ENCODE data around the gene CATSPER3. TPM values are rescaled to one million over a fixed set of nuclear protein-coding genes. Genes with fewer than 3 reads are reported as not detected.
A peak's percentile ranks its signal among the peaks of the same experiment; 100 is the strongest.

Gene CATSPER3
- total RNA-seq, 1 experiment from 2014 or later = 0.37 TPM

DNA sequence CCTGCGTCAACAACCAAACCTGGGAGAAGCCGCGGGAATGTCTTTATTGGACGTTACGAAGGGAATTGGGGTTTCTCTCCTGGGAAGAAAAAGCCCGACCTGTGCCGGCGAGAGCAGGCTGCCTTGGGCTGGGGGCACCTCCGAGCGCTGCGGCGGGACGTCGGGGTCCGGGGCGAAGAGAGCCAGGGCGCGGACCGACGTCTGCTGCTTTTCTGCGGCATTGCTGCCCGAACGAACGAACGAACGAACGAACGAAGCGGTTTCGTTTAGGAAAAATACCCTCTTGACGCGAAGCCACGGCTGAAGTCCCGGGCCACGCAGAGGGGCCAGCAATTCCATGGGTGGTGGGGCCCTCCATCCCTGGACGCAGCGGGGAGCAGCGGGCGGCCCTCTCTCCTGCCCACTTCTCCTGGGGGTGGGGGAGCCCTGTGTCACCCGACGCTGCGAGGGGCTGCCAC lies 71.1 kb downstream of the CATSPER3 start:
- Mint-ChIP-seq H3K27ac (no peak overlapping the region), H3K36me3 (no peaks in the 10 kb centered on the region), H3K9me3 (no peaks in the 10 kb centered on the region), H3K4me3 (peak overlapping the region; percentile 30; the same call in 1 of the 2 replicates), H3K4me1 (peaks cover 30% of the 10 kb centered on the region), H3K27me3 (ENCODE audit: low read depth) (peaks cover 94% of the 10 kb centered on the region)
- ChIA-PET POLR2A (interaction anchor here (1.9 kb wide), 1 partner anchor 10 kb away, joined by 6 read pairs; no protein-coding TSS in a partner anchor), CTCF (interaction anchor here (1.5 to 1.8 kb wide), 2 partner anchors 141 to 153 kb away, joined by 5 to 6 read pairs; no protein-coding TSS in a partner anchor)
- DNase-seq (ENCODE audit: low spot score) (no peak), ATAC-seq (no peak)
- no peak for TF ChIP-seq FOXP1 (CRISPR knock-in tag; IDR thresholded peaks at IDR 0.05; ENCODE audit: borderline replicate concordance)
- no peak for TF ChIP-seq SOX15 (CRISPR knock-in tag; IDR thresholded peaks at IDR 0.05)

DNA sequence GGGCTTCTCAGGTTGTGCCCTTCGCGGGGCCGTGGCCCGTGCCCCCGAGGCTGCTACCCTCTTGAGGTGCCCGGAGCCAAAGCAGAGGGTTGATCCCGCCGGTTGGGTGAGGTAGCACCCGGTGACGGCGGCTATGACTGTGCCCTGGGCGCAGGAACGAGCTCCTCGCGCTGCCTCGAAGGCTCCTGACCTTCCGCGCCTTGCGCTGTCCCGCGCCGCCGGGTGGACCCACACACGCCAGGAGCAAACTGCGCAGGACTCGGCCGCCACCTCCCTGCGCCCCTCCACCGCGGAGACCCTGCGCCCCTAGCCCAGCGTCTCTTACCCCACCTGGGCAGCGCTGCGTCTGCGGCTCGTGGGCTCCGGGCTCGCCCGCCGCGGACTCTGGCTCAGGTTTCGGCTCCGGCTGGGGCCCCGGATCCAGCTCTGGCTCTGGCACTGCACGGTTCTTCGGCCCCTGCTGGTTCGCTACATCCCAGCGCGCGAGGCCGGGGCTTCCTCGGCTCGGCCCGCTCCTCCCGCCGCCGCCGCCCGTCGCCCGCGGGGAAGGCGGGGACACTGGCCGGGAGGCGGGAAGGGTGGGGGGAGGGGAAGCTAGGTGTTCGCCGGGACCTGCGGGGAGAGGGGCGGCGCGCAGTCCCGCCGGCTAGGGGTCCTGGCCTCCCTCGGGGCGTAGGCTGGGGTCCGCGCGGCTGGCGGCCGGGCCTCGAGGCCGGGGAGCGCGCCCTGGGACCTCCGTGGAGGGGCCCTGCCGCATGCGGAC lies 71.7 kb downstream of the CATSPER3 start:
- Mint-ChIP-seq H3K4me1 (peaks cover 28% of the 10 kb centered on the region), H3K4me3 (peak overlapping the region; percentile 39), H3K27me3 (ENCODE audit: low read depth) (peaks cover 98% of the 10 kb centered on the region), H3K9me3 (no peaks in the 10 kb centered on the region), H3K36me3 (no peaks in the 10 kb centered on the region), H3K27ac (no peak overlapping the region)
- ChIA-PET POLR2A (interaction anchor here (0.7 to 1.9 kb wide), 2 partner anchors 8 to 11 kb away, joined by 4 to 6 read pairs; no protein-coding TSS in a partner anchor), CTCF (interaction anchor here (1.5 to 1.8 kb wide), 2 partner anchors 140 to 152 kb away, joined by 5 to 6 read pairs; no protein-coding TSS in a partner anchor)
- ATAC-seq (peak; percentile 6), DNase-seq (ENCODE audit: low spot score) (no peak)
- TF ChIP-seq, protein P1, sequence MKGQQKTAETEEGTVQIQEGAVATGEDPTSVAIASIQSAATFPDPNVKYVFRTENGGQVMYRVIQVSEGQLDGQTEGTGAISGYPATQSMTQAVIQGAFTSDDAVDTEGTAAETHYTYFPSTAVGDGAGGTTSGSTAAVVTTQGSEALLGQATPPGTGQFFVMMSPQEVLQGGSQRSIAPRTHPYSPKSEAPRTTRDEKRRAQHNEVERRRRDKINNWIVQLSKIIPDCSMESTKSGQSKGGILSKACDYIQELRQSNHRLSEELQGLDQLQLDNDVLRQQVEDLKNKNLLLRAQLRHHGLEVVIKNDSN (CRISPR knock-in tag; IDR thresholded peaks at IDR 0.05) = peak; percentile 20; the same call in 1 of the 2 replicates
- TF ChIP-seq MAX (CRISPR knock-in tag; IDR thresholded peaks at IDR 0.05) (no peak), E2F5 (CRISPR knock-in tag; IDR thresholded peaks at IDR 0.05) (peak; percentile 76), ZNF423 (CRISPR knock-in tag; IDR thresholded peaks at IDR 0.05) (0 out of 2 replicates have a peak, but pooled peaks have one; percentile 5), KAT7 (CRISPR knock-in tag; IDR thresholded peaks at IDR 0.05; ENCODE audit: borderline replicate concordance) (0 out of 2 replicates have a peak, but pooled peaks have one; percentile 21), USF2 (CRISPR knock-in tag; IDR thresholded peaks at IDR 0.05) (0 out of 2 replicates have a peak, but pooled peaks have one; percentile 17), NR2C2 (CRISPR knock-in tag; IDR thresholded peaks at IDR 0.05) (no peak), FOXP1 (CRISPR knock-in tag; IDR thresholded peaks at IDR 0.05; ENCODE audit: borderline replicate concordance) (peak; percentile 37; the same call in 1 of the 2 replicates)
- TF ChIP-seq, protein P2, sequence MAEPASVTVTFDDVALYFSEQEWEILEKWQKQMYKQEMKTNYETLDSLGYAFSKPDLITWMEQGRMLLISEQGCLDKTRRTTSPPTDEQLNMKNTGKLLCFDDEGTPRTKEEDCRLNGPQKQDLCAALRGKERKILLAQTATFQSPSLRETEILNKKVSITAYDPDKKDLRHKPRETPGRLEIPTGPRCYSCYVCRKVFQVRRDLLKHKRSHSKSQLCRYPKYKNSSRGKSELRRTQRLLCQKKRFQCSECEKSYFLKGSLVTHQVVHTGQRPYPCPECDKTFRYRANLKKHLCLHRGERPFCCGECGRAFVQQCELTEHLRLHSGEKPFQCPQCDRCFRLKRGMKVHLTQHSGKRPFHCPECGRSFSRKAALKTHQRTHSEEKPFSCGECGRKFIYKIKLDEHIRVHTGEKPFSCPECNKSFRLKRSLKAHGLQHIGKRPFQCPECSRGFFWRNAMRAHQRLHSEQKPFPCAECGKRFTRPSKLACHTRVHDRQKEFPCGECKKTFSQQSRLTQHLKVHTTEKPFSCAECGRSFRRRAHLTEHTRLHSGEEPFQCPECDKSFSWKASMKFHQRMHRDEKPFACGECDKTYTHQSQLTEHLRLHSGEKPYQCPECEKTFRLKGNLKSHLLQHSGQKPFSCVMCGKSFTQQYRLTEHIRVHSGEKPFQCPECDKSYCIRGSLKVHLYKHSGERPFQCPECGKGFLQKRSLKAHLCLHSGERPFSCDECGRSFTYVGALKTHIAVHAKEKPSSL (CRISPR knock-in tag; conservative IDR thresholded peaks at IDR 0.05) = no peak
- TF ChIP-seq, protein P3, sequence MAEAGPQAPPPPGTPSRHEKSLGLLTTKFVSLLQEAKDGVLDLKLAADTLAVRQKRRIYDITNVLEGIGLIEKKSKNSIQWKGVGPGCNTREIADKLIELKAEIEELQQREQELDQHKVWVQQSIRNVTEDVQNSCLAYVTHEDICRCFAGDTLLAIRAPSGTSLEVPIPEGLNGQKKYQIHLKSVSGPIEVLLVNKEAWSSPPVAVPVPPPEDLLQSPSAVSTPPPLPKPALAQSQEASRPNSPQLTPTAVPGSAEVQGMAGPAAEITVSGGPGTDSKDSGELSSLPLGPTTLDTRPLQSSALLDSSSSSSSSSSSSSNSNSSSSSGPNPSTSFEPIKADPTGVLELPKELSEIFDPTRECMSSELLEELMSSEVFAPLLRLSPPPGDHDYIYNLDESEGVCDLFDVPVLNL (CRISPR knock-in tag; IDR thresholded peaks at IDR 0.05; ENCODE audit: borderline replicate concordance, low read depth) = 0 out of 2 replicates have a peak, but pooled peaks have one; percentile 51

DNA sequence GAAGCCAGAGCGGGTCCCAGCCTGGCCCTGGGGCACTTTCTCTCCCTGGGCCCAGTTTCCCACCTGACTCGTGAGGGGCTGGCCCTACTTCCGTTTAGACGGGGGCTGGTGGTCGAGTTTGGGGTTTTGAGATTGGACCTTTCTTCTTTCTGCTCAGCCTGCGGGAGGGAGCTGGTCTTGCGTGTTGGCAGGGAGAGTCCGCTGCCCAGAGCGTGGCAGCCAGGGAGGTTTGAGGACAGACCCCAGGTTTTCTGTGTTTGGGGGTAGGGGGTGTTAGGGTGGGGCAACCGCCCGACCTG lies 72.3 kb downstream of the CATSPER3 start:
- peaks cover 24% of the 10 kb centered on the region for H3K4me1 Mint-ChIP-seq
- TF ChIP-seq, protein P4, sequence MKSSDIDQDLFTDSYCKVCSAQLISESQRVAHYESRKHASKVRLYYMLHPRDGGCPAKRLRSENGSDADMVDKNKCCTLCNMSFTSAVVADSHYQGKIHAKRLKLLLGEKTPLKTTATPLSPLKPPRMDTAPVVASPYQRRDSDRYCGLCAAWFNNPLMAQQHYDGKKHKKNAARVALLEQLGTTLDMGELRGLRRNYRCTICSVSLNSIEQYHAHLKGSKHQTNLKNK (CRISPR knock-in tag; IDR thresholded peaks at IDR 0.05) = no peak
- peak; percentile 12; the same call in 1 of the 2 replicates for TF ChIP-seq E2F5 (CRISPR knock-in tag; IDR thresholded peaks at IDR 0.05)
- peak overlapping the region; percentile 64 for H3K4me3 Mint-ChIP-seq
- no peaks in the 10 kb centered on the region for H3K36me3 Mint-ChIP-seq
- ChIA-PET POLR2A (interaction anchor here (0.7 kb wide), 1 partner anchor 9 kb away, joined by 4 read pairs; no protein-coding TSS in a partner anchor), CTCF (interaction anchor here (1.5 to 1.8 kb wide), 2 partner anchors 140 to 151 kb away, joined by 5 to 6 read pairs; no protein-coding TSS in a partner anchor)
- ATAC-seq = peak; percentile 27
- DNase-seq (ENCODE audit: low spot score) = peak; percentile 61
- H3K27ac Mint-ChIP-seq = no peak overlapping the region
- no peaks in the 10 kb centered on the region for H3K9me3 Mint-ChIP-seq
- H3K27me3 Mint-ChIP-seq (ENCODE audit: low read depth) = peaks cover 98% of the 10 kb centered on the region

All from WTC11 (cell line).